ENCODE data around the gene NPC1.

The NPC1 gene

GRCh38 chr18:23530195-23530594 lies 56.1 kb downstream of the NPC1 start:
- Histone ChIP-seq H2BK120ac (ENCODE audit: low read depth, low read length) (no peak overlapping the region), H2AK5ac (ENCODE audit: low read length, severe bottlenecking) (no peak overlapping the region), H3K9me3 (ENCODE audit: control insufficient read depth, low read length) (no peaks in the 10 kb centered on the region), H4K91ac (ENCODE audit: low read length) (no peak overlapping the region), H3K36me3 (ENCODE audit: control insufficient read depth in 1 of 2, insufficient read depth in 2 of 2, low read depth in 1 of 2, low read length in 2 of 2) (peaks cover 68 to 94% of the 10 kb centered on the region in 2 experiments), H3K23ac (ENCODE audit: low read length in 2 of 2) (no peak overlapping the region), H2BK12ac (ENCODE audit: low read length in 2 of 2) (no peak overlapping the region), H3K9ac (ENCODE audit: low read length) (no peak overlapping the region), H3K4me1 (ENCODE audit: control insufficient read depth, insufficient read depth, low read depth, low read length) (peaks cover 14% of the 10 kb centered on the region), H3K4me3 (ENCODE audit: insufficient read depth in 1 of 2, low read depth in 1 of 2, low read length in 2 of 2) (no peak overlapping the region), H4K8ac (ENCODE audit: low read length) (no peak overlapping the region), H2AFZ (ENCODE audit: low read depth, low read length) (no peak overlapping the region), H3K4me2 (ENCODE audit: low read length, poor library complexity, severe bottlenecking) (no peak overlapping the region), H3K79me1 (replicated peaks; ENCODE audit: low read length, poor library complexity, severe bottlenecking) (peaks cover 16% of the 10 kb centered on the region), H3K14ac (ENCODE audit: low read length in 2 of 2) (no peak overlapping the region), H2BK5ac (ENCODE audit: low read depth, low read length, poor library complexity, severe bottlenecking) (no peak overlapping the region), H3K27me3 (ENCODE audit: control insufficient read depth in 1 of 2, insufficient read depth in 1 of 2, low read length in 2 of 2) (no peaks in the 10 kb centered on the region), H3K18ac (ENCODE audit: low read depth in 1 of 2, low read length in 2 of 2) (no peak overlapping the region), H2BK15ac (ENCODE audit: low read depth, poor library complexity, severe bottlenecking) (no peak overlapping the region), H3K4ac (ENCODE audit: low read depth in 1 of 2, low read length in 2 of 2) (no peak overlapping the region), H3K27ac (ENCODE audit: low read length, poor library complexity, severe bottlenecking) (peak overlapping the region; percentile 21)
- no peak for DNase-seq
- 96% methylated on average over 7 of the region's 7 CpGs for WGBS

GRCh38 chr18:23529604-23530003 lies 56.7 kb downstream of the NPC1 start:
- H2BK15ac ChIP-seq (ENCODE audit: low read depth, poor library complexity, severe bottlenecking), result no peak overlapping the region

GRCh38 chr18:23528580-23529472 lies 57.5 kb downstream of the NPC1 start:
- H3K9me3 ChIP-seq (ENCODE audit: control insufficient read depth, low read length), result no peaks in the 10 kb centered on the region
- H3K4me3 ChIP-seq (ENCODE audit: insufficient read depth in 1 of 2, low read depth in 1 of 2, low read length in 2 of 2), result no peak overlapping the region
- peaks cover 16% of the 10 kb centered on the region for H3K79me1 ChIP-seq (replicated peaks; ENCODE audit: low read length, poor library complexity, severe bottlenecking)
- H3K36me3 ChIP-seq (ENCODE audit: control insufficient read depth in 1 of 2, insufficient read depth in 2 of 2, low read depth in 1 of 2, low read length in 2 of 2), result peaks cover 62 to 89% of the 10 kb centered on the region in 2 experiments
- no peak overlapping the region for H3K23ac ChIP-seq (ENCODE audit: low read length in 2 of 2)
- H4K8ac ChIP-seq (ENCODE audit: low read length), result peak overlapping the region; percentile 5
- H3K4me2 ChIP-seq (ENCODE audit: low read length, poor library complexity, severe bottlenecking), result no peak overlapping the region
- no peak overlapping the region for H3K4ac ChIP-seq (ENCODE audit: low read depth in 1 of 2, low read length in 2 of 2)
- DNase-seq, result peak; percentile 21
- H2AFZ ChIP-seq (ENCODE audit: low read depth, low read length), result no peak overlapping the region
- H2BK5ac ChIP-seq (ENCODE audit: low read depth, low read length, poor library complexity, severe bottlenecking), result no peak overlapping the region
- H3K14ac ChIP-seq (ENCODE audit: low read length in 2 of 2), result no peak overlapping the region
- peak overlapping the region; percentile 50 for H3K9ac ChIP-seq (ENCODE audit: low read length)
- peak overlapping the region in 1 of 2 experiments; percentile 69 for H3K18ac ChIP-seq (ENCODE audit: low read depth in 1 of 2, low read length in 2 of 2)
- H2BK12ac ChIP-seq (ENCODE audit: low read length in 2 of 2), result peak overlapping the region in 1 of 2 experiments; percentile 73
- H2BK120ac ChIP-seq (ENCODE audit: low read depth, low read length), result no peak overlapping the region
- H2AK5ac ChIP-seq (ENCODE audit: low read length, severe bottlenecking), result peak overlapping the region; percentile 95
- no peak overlapping the region for H4K91ac ChIP-seq (ENCODE audit: low read length)
- H3K27me3 ChIP-seq (ENCODE audit: control insufficient read depth in 1 of 2, insufficient read depth in 1 of 2, low read length in 2 of 2), result no peaks in the 10 kb centered on the region
- WGBS, result 83% methylated on average over 20 of the region's 20 CpGs
- peak overlapping the region; percentile 72 for H3K27ac ChIP-seq (ENCODE audit: low read length, poor library complexity, severe bottlenecking)
- no peak overlapping the region for H2BK15ac ChIP-seq (ENCODE audit: low read depth, poor library complexity, severe bottlenecking)
- peaks cover 18% of the 10 kb centered on the region for H3K4me1 ChIP-seq (ENCODE audit: control insufficient read depth, insufficient read depth, low read depth, low read length)

More at GRCh38 chr18:23529604-23530003, 56.7 kb downstream of the NPC1 start:
- H3K27ac ChIP-seq (ENCODE audit: low read length, poor library complexity, severe bottlenecking), result peak overlapping the region; percentile 72
- H2AFZ ChIP-seq (ENCODE audit: low read depth, low read length), result no peak overlapping the region
- no peak overlapping the region for H3K18ac ChIP-seq (ENCODE audit: low read depth in 1 of 2, low read length in 2 of 2)
- no peaks in the 10 kb centered on the region for H3K9me3 ChIP-seq (ENCODE audit: control insufficient read depth, low read length)
- H2AK5ac ChIP-seq (ENCODE audit: low read length, severe bottlenecking), result no peak overlapping the region
- peaks cover 65 to 89% of the 10 kb centered on the region in 2 experiments for H3K36me3 ChIP-seq (ENCODE audit: control insufficient read depth in 1 of 2, insufficient read depth in 2 of 2, low read depth in 1 of 2, low read length in 2 of 2)
- no peak overlapping the region for H4K91ac ChIP-seq (ENCODE audit: low read length)
- H2BK5ac ChIP-seq (ENCODE audit: low read depth, low read length, poor library complexity, severe bottlenecking), result no peak overlapping the region
- H3K9ac ChIP-seq (ENCODE audit: low read length), result no peak overlapping the region
- H3K14ac ChIP-seq (ENCODE audit: low read length in 2 of 2), result no peak overlapping the region
- 73% methylated on average over 3 of the region's 3 CpGs for WGBS
- peak; percentile 67 for DNase-seq
- no peak overlapping the region for H4K8ac ChIP-seq (ENCODE audit: low read length)
- H3K23ac ChIP-seq (ENCODE audit: low read length in 2 of 2), result no peak overlapping the region
- H3K4me2 ChIP-seq (ENCODE audit: low read length, poor library complexity, severe bottlenecking), result no peak overlapping the region
- no peaks in the 10 kb centered on the region for H3K27me3 ChIP-seq (ENCODE audit: control insufficient read depth in 1 of 2, insufficient read depth in 1 of 2, low read length in 2 of 2)
- H2BK12ac ChIP-seq (ENCODE audit: low read length in 2 of 2), result no peak overlapping the region
- H2BK120ac ChIP-seq (ENCODE audit: low read depth, low read length), result no peak overlapping the region
- no peak overlapping the region for H3K4ac ChIP-seq (ENCODE audit: low read depth in 1 of 2, low read length in 2 of 2)
- no peak overlapping the region for H3K4me3 ChIP-seq (ENCODE audit: insufficient read depth in 1 of 2, low read depth in 1 of 2, low read length in 2 of 2)
- H3K79me1 ChIP-seq (replicated peaks; ENCODE audit: low read length, poor library complexity, severe bottlenecking), result peaks cover 16% of the 10 kb centered on the region
- peaks cover 14% of the 10 kb centered on the region for H3K4me1 ChIP-seq (ENCODE audit: control insufficient read depth, insufficient read depth, low read depth, low read length)

- Histone ChIP-seq H3K4me3 (ENCODE audit: insufficient read depth in 1 of 2, low read depth in 1 of 2, low read length in 2 of 2) (no peak overlapping the region), H3K4me1 (ENCODE audit: control insufficient read depth, insufficient read depth, low read depth, low read length) (peaks cover 22% of the 10 kb centered on the region), H3K4me2 (ENCODE audit: low read length, poor library complexity, severe bottlenecking) (no peak overlapping the region), H3K79me1 (replicated peaks; ENCODE audit: low read length, poor library complexity, severe bottlenecking) (peaks cover 18% of the 10 kb centered on the region), H3K9ac (ENCODE audit: low read length) (no peak overlapping the region), H3K36me3 (ENCODE audit: control insufficient read depth in 1 of 2, insufficient read depth in 2 of 2, low read depth in 1 of 2, low read length in 2 of 2) (peaks cover 61 to 89% of the 10 kb centered on the region in 2 experiments), H3K4ac (ENCODE audit: low read depth in 1 of 2, low read length in 2 of 2) (no peak overlapping the region), H3K9me3 (ENCODE audit: control insufficient read depth, low read length) (no peaks in the 10 kb centered on the region), H2AK5ac (ENCODE audit: low read length, severe bottlenecking) (no peak overlapping the region), H3K23ac (ENCODE audit: low read length in 2 of 2) (no peak overlapping the region), H4K8ac (ENCODE audit: low read length) (no peak overlapping the region), H4K91ac (ENCODE audit: low read length) (no peak overlapping the region), H3K18ac (ENCODE audit: low read depth in 1 of 2, low read length in 2 of 2) (no peak overlapping the region), H2BK12ac (ENCODE audit: low read length in 2 of 2) (no peak overlapping the region), H2BK15ac (ENCODE audit: low read depth, poor library complexity, severe bottlenecking) (no peak overlapping the region), H3K27ac (ENCODE audit: low read length, poor library complexity, severe bottlenecking) (peak overlapping the region; percentile 11), H2AFZ (ENCODE audit: low read depth, low read length) (no peak overlapping the region), H2BK5ac (ENCODE audit: low read depth, low read length, poor library complexity, severe bottlenecking) (no peak overlapping the region), H2BK120ac (ENCODE audit: low read depth, low read length) (no peak overlapping the region), H3K14ac (ENCODE audit: low read length in 2 of 2) (no peak overlapping the region), H3K27me3 (ENCODE audit: control insufficient read depth in 1 of 2, insufficient read depth in 1 of 2, low read length in 2 of 2) (no peaks in the 10 kb centered on the region)
- 99% methylated on average over 5 of the region's 5 CpGs for WGBS
- no peak for DNase-seq
Observed at GRCh38 chr18:23526501-23527063, 59.7 kb downstream of the NPC1 start.
